Glutamatergic neuron (in vitro differentiated cells): ENCODE measurements around the gene UGT1A6. TPM values are rescaled to one million over a fixed set of nuclear protein-coding genes. Genes with fewer than 3 reads are reported as not detected.

Experiments used
- DNase-seq: peaks from one replicate; pipeline ENCODE4 v3.0.0; 2022
- H3K27ac Mint-ChIP-seq: one replicate; pipeline ENCODE4 v1.8.0; 2020; ENCODE audit warnings: mild to moderate bottlenecking, mixed read lengths, inconsistent platforms; ENCODE audit not compliant: unreplicated experiment
- H3K27me3 Mint-ChIP-seq: one replicate; pipeline ENCODE4 v1.8.0; 2020; ENCODE audit warnings: mild to moderate bottlenecking, moderate library complexity, mixed read lengths, inconsistent platforms; ENCODE audit not compliant: unreplicated experiment
- H3K36me3 Mint-ChIP-seq: one replicate; pipeline ENCODE4 v1.8.0; 2020; ENCODE audit warnings: mild to moderate bottlenecking, mixed read lengths, inconsistent platforms; ENCODE audit not compliant: unreplicated experiment
- H3K4me1 Mint-ChIP-seq: one replicate; pipeline ENCODE4 v1.8.0; 2020; ENCODE audit warnings: mild to moderate bottlenecking, low read depth, mixed read lengths, inconsistent platforms; ENCODE audit not compliant: unreplicated experiment
- H3K4me3 Mint-ChIP-seq: one replicate; pipeline ENCODE4 v1.8.0; 2020; ENCODE audit warnings: mild to moderate bottlenecking, mixed read lengths, inconsistent platforms; ENCODE audit not compliant: unreplicated experiment
- H3K9me3 Mint-ChIP-seq: one replicate; pipeline ENCODE4 v1.8.0; 2020; ENCODE audit warnings: mild to moderate bottlenecking, moderate library complexity, mixed read lengths, inconsistent platforms; ENCODE audit not compliant: unreplicated experiment
- CTCF ChIP-seq: fragments of 200-600 bp; sonication (generic); IDR thresholded peaks from one replicate; pipeline ENCODE4 v1.5.0; 2021; ENCODE audit not compliant: partially characterized antibody, unreplicated experiment
- total RNA-seq: library from RNA; stranded (reverse); fragmentation: NEBNext Ultra II Directional; extraction: Animal tissue kit (Norgen Biotek cat#: 25700); gene quantifications from one replicate; pipeline ENCODE4 v1.2.1, GENCODE V29; 2021; ENCODE audit not compliant: unreplicated experiment

Gene UGT1A6
- total RNA-seq, 1 donor from 2014 or later: not detected

DNA sequence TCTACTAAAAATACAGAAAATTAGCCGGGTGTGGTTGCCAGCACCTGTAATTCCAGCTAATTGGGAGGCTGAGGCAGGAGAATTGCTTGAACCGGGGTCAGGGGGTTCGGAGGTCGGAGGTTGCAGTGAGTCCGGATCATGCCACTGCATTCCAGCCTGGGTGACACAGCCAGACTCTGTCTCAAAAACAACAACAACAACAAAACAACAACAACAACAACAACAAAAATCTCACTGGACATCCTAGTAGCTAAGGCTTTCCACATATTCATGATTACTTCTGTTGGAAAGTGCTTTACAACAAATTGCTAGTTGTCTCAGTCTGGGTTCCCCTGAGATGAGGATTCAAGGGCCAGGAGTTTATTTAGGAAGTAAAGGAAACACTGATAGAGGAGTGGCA lies 81.2 kb downstream of the UGT1A6 start:
- Mint-ChIP-seq H3K9me3 (no peaks in the 10 kb centered on the region), H3K27ac (no peak overlapping the region), H3K27me3 (peaks cover 1% of the 10 kb centered on the region), H3K36me3 (peaks cover 17% of the 10 kb centered on the region), H3K4me3 (no peak overlapping the region), H3K4me1 (no peaks in the 10 kb centered on the region)
- DNase-seq: no peak
- TF ChIP-seq CTCF: no peak

- Mint-ChIP-seq H3K9me3 (no peaks in the 10 kb centered on the region), H3K4me1 (no peaks in the 10 kb centered on the region), H3K27ac (no peak overlapping the region), H3K4me3 (no peak overlapping the region), H3K27me3 (peaks cover 1% of the 10 kb centered on the region), H3K36me3 (peaks cover 17% of the 10 kb centered on the region)
- TF ChIP-seq CTCF: no peak
- DNase-seq: no peak
These were observed 82.7 kb downstream of the UGT1A6 start for GRCh38 chr2:233775414-233775813.

DNA sequence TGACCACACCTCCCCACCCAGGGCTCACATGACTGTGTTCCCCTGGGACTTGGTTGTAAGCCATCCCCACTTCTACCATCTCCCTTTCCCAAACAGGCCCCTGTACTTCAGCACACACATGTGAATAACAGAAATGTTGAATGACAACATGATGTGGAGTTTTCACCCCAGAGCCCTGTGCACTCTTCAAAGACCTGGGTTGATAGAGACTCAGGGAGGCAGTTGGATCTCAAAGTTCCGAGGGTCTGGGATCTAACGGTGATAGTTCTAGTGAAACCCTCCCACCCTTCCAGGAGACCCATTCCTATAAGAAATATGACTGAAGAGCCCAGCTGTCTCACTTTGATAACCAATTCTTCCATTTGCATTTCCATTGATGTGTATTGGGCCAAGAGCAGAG lies 85.3 kb downstream of the UGT1A6 start, which contains the start of gene MROH2A:
TSS of gene MROH2A (plus strand) at position 301 of the 400 bp plus-strand sequence. CDS start 1,029 bp downstream, outside the sequence.
- no peak for TF ChIP-seq CTCF
- H3K27ac Mint-ChIP-seq: no peak within 1 kb of the TSS
- no peak within 1 kb of the TSS for H3K4me3 Mint-ChIP-seq
- H3K4me1 Mint-ChIP-seq: no peaks in the 10 kb centered on the region
- H3K36me3 Mint-ChIP-seq: peaks cover 17% of the 10 kb centered on the region
- H3K27me3 Mint-ChIP-seq: peaks cover 1% of the 10 kb centered on the region
- no peaks in the 10 kb centered on the region for H3K9me3 Mint-ChIP-seq
- no peak for DNase-seq

DNA sequence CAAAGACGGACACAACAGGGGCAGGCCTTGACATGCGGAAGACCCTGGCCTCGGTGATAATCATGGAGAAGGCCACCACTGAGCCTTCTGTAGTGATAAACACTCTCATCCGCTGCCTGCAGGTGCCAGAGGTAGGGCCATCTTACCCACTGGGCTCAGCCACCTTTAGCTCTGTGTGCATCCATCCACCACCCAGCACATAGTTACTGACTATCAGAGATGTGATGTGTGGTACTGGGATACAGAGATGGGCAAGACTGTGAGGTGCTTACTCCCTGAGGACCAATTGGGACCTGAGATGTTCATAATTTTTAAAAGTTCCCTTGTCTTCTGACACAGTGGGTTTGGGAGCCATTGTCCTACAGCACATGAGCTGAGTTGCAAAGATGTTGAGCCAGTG lies 87.0 kb downstream of the UGT1A6 start:
- H3K4me1 Mint-ChIP-seq: no peaks in the 10 kb centered on the region
- no peaks in the 10 kb centered on the region for H3K9me3 Mint-ChIP-seq
- TF ChIP-seq CTCF: no peak
- peaks cover 17% of the 10 kb centered on the region for H3K36me3 Mint-ChIP-seq
- peaks cover 1% of the 10 kb centered on the region for H3K27me3 Mint-ChIP-seq
- no peak overlapping the region for H3K27ac Mint-ChIP-seq
- no peak for DNase-seq
- no peak overlapping the region for H3K4me3 Mint-ChIP-seq

- Mint-ChIP-seq H3K27ac (no peak overlapping the region), H3K4me3 (no peak overlapping the region), H3K36me3 (peaks cover 8% of the 10 kb centered on the region), H3K4me1 (no peaks in the 10 kb centered on the region), H3K27me3 (peaks cover 1% of the 10 kb centered on the region), H3K9me3 (no peaks in the 10 kb centered on the region)
- no peak for TF ChIP-seq CTCF
- no peak for DNase-seq
These were observed 88.1 kb downstream of the UGT1A6 start for GRCh38 chr2:233780771-233781170.
